HG03520 (cell line): ENCODE data around the gene ITFG2.
"Not testable (repeated sequence)": the region's sequence is repeated elsewhere in the genome, so short reads cannot be mapped to it uniquely, and the experiment has no call there.

Source experiments
- ATAC-seq: cut with Tn5 transposase; IDR thresholded peaks from one replicate; pipeline ENCODE4 v1.9.1; 2021; ENCODE audit warnings: mild to moderate bottlenecking, moderate library complexity; ENCODE audit not compliant: unreplicated experiment

The ITFG2 gene

DNA sequence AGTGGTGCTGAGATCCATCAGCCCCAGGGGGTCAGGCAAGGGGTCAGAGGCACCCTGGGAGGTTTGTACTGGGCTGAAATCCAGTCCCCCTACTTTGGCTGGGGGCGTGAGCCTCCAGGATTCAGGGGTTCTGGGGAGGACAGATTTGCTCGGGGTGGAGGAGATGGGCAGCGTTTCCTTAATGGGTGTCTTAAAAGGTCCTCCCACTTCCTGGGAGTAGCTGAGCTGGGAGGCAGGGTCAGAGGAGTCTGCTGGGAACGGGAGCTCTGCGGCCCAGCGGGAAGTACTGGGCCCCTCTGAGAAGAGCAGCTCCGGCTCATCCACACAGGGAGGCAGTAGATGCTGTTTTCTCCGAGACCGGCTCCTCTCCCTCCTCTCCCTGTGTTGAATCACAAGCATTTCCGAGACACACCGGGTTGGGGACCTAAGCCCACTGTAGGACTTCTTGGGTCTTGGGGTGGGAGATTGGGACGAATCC lies 46.5 kb downstream of the ITFG2 start:
- ATAC-seq: no peak

DNA sequence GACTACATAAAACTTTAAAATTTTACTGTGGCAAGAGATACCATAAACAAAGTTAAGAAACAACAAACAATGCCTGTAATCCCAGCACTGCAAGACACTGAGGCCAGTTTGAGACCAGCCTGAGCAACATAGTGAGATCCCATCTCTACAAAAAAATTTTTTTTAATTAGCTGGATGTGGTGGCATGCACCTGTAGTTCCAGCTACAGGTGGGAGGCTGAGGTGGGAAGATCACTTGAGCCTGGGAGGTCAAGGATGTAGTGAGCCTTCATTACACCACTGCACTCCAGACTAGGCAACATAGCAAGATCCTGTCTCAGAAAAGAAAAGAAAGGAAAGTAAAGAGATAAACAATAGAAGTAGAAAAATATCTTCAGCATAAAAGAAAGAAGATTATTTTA lies 47.7 kb downstream of the ITFG2 start:
- ATAC-seq: no peak

DNA sequence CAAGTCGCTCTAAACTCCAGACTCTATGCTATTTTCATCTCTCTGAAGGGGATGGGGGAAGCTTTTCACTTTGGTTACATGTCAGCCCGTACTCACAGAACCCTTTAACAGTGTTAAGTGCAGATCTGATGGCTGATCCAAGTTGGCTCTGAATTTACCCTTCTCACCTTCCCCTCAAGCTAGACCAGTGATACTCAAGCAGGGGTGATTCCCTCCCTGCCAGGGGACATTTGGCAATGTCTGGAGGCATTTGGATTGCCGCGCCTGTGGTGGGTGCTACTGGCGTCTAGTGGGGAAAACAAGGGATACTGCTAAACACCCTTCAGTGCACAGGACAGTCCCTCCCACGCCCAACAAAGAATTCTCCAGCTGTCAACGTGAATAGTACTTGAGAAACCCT lies 50.4 kb downstream of the ITFG2 start:
- no peak for ATAC-seq

DNA sequence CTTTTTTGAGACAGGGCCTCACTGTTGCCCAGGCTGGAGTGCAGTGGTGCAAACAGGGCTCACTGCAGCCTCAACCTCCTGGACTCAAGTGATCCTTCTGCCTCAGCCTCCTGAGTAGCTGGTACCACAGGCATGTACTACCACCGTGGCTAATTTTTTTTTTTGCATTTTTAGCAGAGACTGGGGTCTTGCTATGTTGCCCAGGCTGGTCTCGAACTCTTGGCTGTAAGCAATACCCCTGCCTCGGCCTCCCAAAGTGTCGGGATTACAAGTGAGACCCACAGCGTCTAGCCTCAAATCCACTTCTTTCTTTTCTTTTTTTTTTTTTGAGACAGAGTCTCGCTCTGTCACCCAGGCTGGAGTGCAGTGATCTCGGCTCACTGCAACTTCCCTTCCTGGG lies 50.9 kb downstream of the ITFG2 start:
- not testable (repeated sequence) for ATAC-seq

DNA sequence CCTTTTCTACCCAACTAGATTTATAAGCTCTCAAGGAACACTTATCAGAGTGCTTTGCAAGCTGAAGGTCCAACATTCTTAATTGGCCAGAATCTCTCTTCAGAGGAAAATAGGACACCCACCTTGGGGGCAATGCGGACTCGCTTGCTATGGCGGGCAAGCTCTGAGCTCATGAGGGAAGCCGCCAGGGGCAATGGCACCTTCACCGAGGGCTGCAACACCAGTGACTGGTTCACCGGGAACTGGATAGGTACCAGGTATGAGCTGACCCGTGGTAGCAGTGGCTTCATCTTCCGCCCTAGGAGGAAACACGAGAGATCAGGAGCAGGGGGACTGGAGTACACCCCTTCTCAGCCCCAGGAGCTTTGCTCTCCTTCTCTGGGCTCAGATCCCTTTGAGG lies 51.7 kb downstream of the ITFG2 start:
- no peak for ATAC-seq

DNA sequence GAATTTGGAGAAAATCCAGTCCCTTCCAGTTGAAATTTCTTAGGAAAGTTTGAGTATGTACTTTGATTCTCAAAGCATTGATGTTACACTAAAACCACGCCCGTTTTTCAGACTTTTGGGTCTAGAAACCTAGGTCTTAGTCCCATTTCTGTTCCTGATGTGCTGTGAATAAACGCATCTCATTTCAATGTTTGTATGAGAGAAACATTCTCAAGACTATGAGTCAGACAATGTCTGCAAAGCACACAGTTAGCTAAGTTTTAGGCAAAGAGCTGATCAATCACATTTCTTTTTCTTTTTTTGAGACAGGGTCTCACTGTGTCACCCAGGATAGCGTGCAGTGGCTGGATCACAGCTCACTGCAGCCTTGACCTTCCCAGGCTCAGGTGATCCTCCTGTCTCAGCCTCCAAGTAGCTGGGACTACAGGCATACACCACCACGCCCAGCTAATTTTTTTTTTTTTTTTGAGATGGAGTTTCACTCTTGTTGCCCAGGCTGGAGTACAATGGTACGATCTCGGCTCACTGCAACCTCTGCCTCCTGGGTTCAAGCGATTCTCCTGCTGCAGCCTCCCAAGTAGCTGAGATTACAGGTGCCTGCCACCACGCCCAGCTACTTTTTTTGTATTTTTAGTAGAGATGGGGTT lies 56.6 kb downstream of the ITFG2 start:
- not testable (repeated sequence) for ATAC-seq
